Activated naive CD8-positive, alpha-beta T cell treated with anti-CD3 and anti-CD28 coated beads, Interleukin-2, amount 50 U/mL, for 24 hours (primary cell): ENCODE results near the gene KRTAP4-7.
"Not testable (repeated sequence)": the region's sequence is repeated elsewhere in the genome, so short reads cannot be mapped to it uniquely, and the experiment has no call there.

ENCODE experiments used
- ATAC-seq: fragments of 150-1000 bp; cut with Tn5 transposase; one replicate; pipeline ENCODE4 v1.10.0; 2021
- DNase-seq: peaks from one replicate; pipeline ENCODE4 v3.0.0; 2021
- H3K27ac Mint-ChIP-seq: one replicate; pipeline ENCODE4 v1.8.0; 2021; ENCODE audit warnings: mild to moderate bottlenecking, mixed read lengths
- H3K27me3 Mint-ChIP-seq: one replicate; pipeline ENCODE4 v1.8.0; 2021; ENCODE audit warnings: mixed read lengths
- H3K36me3 Mint-ChIP-seq: one replicate; pipeline ENCODE4 v1.8.0; 2021; ENCODE audit warnings: low read depth, mixed read lengths
- H3K4me1 Mint-ChIP-seq: one replicate; pipeline ENCODE4 v1.8.0; 2021; ENCODE audit warnings: mixed read lengths
- H3K4me3 Mint-ChIP-seq: one replicate; pipeline ENCODE4 v1.8.0; 2021; ENCODE audit warnings: mild to moderate bottlenecking, moderate library complexity, mixed read lengths
- H3K9me3 Mint-ChIP-seq: one replicate; pipeline ENCODE4 v1.8.0; 2021; ENCODE audit warnings: mixed read lengths

The KRTAP4-7 gene

DNA sequence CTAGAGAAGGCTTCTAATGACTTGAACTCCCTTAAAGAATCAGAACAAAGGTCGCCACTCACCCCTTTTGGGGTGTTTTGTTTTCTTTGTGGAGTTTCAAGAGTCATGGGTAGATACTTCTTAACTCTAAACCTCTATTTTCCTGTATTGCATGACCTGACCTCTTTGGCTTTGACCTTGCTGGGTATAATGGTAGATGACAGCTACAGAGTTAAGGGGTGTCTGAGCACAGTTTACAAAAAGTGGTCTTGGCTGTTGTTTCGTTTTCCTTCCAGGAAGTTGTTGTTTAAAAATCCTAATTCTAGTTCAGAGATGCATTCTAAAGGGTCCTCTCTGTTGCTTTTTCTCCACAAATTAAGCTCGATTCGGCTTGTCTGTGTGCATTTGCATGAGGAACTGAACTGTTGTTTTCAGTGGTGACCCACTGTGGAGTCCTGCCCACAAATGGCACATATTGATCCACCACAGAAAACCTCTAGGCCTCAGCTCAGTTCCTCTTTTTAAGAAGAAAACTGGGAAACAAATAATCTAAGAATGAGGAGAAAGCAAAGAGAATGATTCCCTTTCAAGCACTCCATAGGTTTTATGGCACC lies 4.9 kb downstream of the KRTAP4-7 start:
- H3K9me3 Mint-ChIP-seq, H3K4me3 Mint-ChIP-seq, H3K36me3 Mint-ChIP-seq, H3K4me1 Mint-ChIP-seq, ATAC-seq, H3K27ac Mint-ChIP-seq, DNase-seq, H3K27me3 Mint-ChIP-seq: not testable (repeated sequence)

DNA sequence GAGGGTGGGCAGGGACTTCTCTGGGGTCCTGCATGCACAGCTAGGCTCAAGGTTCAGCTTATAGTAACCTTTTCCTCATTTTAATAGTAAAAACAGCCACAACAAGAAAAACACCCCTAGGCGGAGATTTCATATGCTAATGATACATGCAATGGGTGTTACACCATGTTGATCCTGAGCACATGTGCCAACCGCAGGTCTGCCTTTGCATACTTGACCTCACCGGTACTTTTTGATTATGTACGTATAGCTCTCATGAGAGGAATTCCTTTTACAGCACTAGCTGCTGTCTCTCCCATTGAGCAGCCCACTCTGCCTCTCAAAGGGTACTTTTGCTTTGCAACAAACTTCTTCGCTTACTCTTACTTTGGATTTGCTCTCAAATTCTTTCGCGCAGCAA lies 12.1 kb downstream of the KRTAP4-7 start:
- Mint-ChIP-seq H3K36me3 (no peaks in the 10 kb centered on the region), H3K4me3 (no peak overlapping the region), H3K4me1 (peaks cover 2% of the 10 kb centered on the region), H3K27ac (no peak overlapping the region), H3K27me3 (peaks cover 5% of the 10 kb centered on the region), H3K9me3 (no peaks in the 10 kb centered on the region)
- DNase-seq: no peak
- no peak for ATAC-seq

DNA sequence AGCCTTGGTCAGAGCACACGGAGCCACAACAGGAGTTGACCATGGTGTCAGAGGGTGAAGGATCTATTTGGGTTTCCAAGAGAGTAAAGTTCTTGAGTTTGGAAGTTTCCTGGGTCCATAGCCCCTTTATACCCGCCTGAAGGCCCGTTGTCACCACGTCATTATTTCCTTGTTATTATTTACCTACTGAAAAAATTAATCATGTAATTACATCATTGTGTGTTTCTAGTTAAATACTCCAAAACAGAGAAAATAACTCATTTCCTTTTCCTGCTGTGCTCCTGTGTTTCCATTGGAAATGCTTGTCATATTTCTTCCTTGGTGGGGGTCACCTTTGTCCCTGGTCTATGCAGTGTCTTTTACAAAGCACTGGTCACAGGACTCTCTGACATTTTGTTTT lies 14.1 kb downstream of the KRTAP4-7 start, which contains the start of gene KRTAP4-8:
Gene KRTAP4-8, minus strand, starts transcription at position 101 of the 400 bp plus-strand sequence. Its CDS starts 58 bp downstream, at position 43.
- DNase-seq (no peak), ATAC-seq (no peak)
- Mint-ChIP-seq H3K27me3 (peaks cover 5% of the 10 kb centered on the region), H3K4me1 (peaks cover 2% of the 10 kb centered on the region), H3K9me3 (no peaks in the 10 kb centered on the region), H3K4me3 (no peak within 1 kb of the TSS), H3K36me3 (no peaks in the 10 kb centered on the region), H3K27ac (no peak within 1 kb of the TSS)

DNA sequence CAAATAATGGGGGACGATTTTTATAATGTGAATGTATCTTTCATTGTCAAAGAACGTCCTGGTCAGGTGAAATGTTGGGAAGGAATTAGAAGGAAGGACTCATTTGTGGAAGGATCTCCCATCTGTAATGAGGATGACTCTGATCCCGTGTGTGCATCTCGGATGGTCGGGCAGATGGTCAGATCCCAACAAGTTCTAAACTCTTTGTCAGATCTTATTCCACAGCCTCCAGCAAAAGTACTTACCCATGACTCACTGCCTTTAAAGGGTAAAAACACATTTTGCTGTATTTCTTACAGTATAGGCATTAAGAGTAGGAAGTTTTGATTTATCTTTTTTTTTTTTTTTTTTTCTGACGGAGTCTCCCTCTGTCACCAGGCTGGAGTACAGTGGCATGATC lies 14.5 kb downstream of the KRTAP4-7 start:
- H3K9me3 Mint-ChIP-seq: no peaks in the 10 kb centered on the region
- H3K27me3 Mint-ChIP-seq: peaks cover 5% of the 10 kb centered on the region
- peaks cover 2% of the 10 kb centered on the region for H3K4me1 Mint-ChIP-seq
- H3K4me3 Mint-ChIP-seq: no peak overlapping the region
- no peak overlapping the region for H3K27ac Mint-ChIP-seq
- ATAC-seq (no peak), DNase-seq (no peak)
- H3K36me3 Mint-ChIP-seq: no peaks in the 10 kb centered on the region

DNA sequence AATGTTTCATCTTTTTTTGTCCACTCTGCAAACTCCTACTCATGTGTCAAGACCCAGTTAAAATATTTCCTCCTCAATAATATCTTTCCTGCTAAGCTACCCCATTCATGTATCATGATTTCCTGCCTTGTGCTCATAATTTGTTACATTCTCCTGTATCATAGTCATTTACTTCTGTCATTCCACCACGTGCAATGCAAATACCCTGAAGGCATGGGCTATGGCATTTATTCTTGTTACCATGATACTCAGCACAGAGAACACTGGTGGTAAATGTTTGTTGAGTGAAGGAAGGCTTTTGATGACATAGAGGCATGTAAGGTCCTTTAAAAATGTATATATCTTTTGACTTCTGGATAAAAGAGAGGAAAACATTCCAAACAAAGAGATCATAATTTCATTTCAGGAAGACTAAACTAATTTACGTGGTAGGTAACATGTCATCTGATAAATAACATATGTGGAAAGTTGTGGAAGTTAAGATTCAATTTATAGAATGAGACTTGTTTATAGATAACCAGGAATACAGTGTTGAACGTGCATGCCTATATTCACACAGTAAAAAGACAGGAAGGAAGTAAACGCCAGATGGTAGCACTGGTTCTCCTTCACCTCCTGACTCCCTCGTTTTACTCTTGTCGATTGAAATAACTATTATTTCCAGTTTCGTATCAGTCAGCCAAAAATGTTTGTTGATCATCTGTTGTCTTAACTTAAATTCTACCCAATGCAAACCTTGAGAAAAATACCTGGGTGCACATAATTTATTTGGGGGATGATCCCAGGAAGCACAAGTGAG lies 15.9 kb downstream of the KRTAP4-7 start:
- H3K4me1 Mint-ChIP-seq, DNase-seq, H3K9me3 Mint-ChIP-seq, H3K27me3 Mint-ChIP-seq, H3K27ac Mint-ChIP-seq, ATAC-seq, H3K4me3 Mint-ChIP-seq, H3K36me3 Mint-ChIP-seq: not testable (repeated sequence)

DNA sequence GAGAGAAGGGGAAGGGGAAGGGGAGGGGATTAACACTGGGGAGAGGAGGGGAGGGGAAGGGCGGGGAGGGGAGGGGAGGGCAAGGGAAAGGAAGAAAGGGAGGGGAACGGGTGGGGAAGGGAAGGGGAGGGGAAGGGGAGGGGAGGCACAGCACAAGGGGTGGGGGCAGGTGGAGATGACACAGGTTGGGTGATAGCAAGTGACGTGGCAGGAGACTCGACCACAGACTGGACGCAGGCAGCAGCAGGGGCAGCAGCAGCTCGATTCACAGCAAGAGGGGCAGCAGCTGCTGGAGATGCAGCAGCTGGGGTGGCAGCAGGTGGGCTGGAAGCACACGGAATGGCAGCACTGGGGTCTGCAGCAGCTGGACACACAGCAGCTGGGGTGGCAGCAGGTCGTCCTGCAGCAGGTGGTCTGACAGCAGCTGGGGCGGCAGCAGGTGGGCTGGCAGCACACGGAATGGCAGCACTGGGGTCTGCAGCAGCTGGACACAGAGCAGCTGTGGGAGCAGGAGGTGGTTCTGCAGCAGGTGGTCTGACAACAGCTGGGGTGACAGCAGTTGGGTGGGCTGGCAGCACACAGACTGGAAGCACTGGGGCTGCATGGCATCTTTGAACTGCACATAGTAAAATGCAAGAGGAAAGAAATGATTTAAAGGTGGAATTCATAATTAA lies 17.8 kb downstream of the KRTAP4-7 start, which contains the start of gene KRTAP4-16:
Gene KRTAP4-16, minus strand, starts transcription at position 624 of the 674 bp plus-strand sequence. Its CDS starts 0 bp downstream, at position 624.
- Mint-ChIP-seq H3K4me1 (peaks cover 2% of the 10 kb centered on the region), H3K4me3 (no peak within 1 kb of the TSS), H3K27ac (no peak within 1 kb of the TSS), H3K36me3 (no peaks in the 10 kb centered on the region), H3K27me3 (peaks cover 5% of the 10 kb centered on the region), H3K9me3 (no peaks in the 10 kb centered on the region)
- ATAC-seq (no peak), DNase-seq (no peak)

DNA sequence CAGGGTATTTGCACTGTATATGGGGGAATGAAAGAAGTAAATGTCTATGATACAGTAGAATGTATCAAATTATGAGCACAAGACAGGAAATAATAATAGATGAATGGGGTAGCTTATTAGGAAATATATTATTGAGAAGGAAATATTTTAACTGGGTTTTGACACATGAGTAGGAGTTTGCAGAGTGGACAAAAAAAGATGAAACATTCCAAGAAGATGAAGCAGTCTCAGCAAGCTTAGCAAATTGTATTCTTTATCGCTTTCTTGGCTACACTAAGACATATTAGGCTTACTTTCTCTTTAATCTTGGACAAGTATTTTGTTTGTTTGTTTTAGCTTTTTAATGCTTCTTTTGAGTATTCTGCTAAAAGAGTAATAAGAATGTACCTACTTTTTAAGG lies 19.9 kb downstream of the KRTAP4-7 start:
- H3K27me3 Mint-ChIP-seq: no peaks in the 10 kb centered on the region
- H3K9me3 Mint-ChIP-seq: peaks cover 3% of the 10 kb centered on the region
- peaks cover 8% of the 10 kb centered on the region for H3K4me1 Mint-ChIP-seq
- DNase-seq (no peak), ATAC-seq (no peak)
- H3K36me3 Mint-ChIP-seq: no peaks in the 10 kb centered on the region
- H3K27ac Mint-ChIP-seq: no peak overlapping the region
- H3K4me3 Mint-ChIP-seq: no peak overlapping the region

DNA sequence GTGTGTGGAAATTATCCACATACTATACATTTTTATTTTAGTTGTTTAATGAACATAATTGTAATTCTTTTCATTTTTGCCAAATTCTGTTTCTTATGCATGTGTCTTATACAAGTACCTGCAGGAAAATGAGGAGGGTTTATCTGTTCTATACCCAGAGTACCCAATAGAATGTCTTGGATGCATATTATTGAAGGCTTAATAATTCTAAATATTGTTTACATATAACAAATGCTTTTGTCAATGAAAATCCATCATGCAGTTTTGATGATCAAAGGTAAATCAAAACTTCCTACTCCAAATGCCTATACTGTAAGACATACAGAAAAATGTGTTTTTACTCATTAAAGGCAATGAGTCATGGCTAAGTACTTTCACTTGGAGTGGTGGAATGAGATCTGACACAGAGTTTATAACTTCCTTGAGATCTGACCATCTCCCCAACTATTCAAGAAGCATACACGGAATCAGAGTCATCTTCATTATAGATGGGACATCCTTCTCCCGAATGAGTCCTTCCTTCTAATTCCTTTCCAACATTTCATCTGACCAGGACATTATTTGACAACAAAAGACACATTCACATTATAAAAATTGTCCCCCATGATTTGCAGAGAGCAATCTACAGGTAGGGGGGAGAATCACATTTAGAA lies 20.6 kb downstream of the KRTAP4-7 start:
- H3K9me3 Mint-ChIP-seq, H3K27me3 Mint-ChIP-seq, H3K36me3 Mint-ChIP-seq, DNase-seq, H3K4me3 Mint-ChIP-seq, ATAC-seq, H3K4me1 Mint-ChIP-seq, H3K27ac Mint-ChIP-seq: not testable (repeated sequence)

DNA sequence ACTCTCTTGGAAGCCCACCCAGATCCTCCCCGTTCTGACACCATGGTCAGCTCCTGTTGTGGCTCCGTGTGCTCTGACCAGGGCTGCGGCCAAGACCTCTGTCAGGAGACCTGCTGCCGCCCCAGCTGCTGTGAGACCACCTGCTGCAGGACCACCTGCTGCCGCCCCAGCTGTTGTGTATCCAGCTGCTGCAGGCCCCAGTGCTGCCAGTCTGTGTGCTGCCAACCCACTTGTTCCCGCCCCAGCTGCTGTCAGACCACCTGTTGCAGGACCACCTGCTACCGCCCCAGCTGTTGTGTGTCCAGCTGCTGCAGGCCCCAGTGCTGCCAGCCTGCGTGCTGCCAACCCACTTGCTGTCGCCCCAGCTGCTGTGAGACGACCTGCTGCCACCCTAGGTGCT lies 21.4 kb downstream of the KRTAP4-7 start, which contains the start of gene KRTAP4-9:
Gene KRTAP4-9, plus strand, starts transcription at position 43 of the 400 bp plus-strand sequence. Its CDS starts 0 bp downstream, at position 43.
- not testable (repeated sequence) for H3K9me3 Mint-ChIP-seq, H3K36me3 Mint-ChIP-seq, H3K4me1 Mint-ChIP-seq, H3K27me3 Mint-ChIP-seq, H3K4me3 Mint-ChIP-seq, DNase-seq, ATAC-seq
- peak within 1 kb of the TSS; percentile 37 for H3K27ac Mint-ChIP-seq

DNA sequence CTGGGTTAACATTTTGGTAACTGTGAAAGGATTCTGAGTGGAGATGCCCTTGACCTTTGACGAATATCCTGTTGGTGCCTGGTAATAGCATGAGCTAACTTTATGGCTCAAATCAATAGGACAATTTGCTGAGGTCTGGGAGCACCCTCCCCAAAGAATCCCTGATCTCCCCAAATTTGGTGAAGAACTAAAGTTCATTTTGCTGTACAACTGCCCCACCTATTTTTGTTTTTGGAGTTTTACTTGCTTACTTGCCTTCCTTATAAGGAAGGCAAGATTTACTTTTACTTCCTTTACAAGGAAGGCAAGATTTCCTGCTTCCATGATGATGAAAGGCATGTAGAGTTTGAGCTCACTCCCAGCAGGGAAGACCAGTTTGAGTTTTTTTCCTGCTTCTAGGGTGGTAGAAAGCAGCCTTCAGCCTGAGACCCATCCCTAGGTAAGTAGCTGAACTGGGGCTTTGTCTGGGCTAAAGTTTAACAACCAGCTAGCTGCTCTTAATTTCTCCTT lies 24.0 kb downstream of the KRTAP4-7 start:
- Mint-ChIP-seq H3K27me3 (peaks cover 1% of the 10 kb centered on the region), H3K4me1 (peaks cover 8% of the 10 kb centered on the region), H3K9me3 (peaks cover 13% of the 10 kb centered on the region), H3K27ac (no peak overlapping the region), H3K4me3 (peak overlapping the region; percentile 41), H3K36me3 (peaks cover 2% of the 10 kb centered on the region)
- DNase-seq (no peak), ATAC-seq (no peak)

DNA sequence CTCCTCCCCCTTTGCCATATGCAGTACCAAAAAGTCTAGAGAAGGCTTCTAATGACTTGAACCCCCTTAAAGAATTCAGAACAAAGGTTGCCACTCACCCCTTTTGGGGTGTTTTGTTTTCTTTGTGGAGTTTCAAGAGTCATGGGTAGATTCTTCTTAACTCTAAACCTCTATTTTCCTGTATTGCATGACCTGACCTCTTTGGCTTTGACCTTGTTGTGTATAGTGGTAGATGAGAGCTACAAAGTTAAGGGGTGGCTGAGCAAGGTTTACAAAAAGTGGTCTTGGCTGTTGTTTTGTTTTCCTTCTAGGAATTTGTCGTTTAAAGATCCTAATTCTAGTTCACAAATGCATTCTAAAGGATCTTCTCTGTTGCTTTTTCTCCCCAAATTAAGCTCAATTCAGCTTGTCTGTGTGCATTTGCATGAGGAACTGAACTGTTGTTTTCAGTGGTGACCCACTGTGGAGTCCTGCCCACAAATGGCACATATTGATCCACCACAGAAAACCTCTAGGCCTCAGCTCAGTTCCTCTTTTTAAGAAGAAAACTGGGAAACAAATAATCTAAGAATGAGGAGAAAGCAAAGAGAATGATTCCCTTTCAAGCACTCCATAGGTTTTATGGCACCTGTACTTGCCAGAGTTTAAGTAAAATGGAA lies 24.9 kb downstream of the KRTAP4-7 start:
- not testable (repeated sequence) for DNase-seq, H3K27ac Mint-ChIP-seq, ATAC-seq, H3K27me3 Mint-ChIP-seq, H3K4me1 Mint-ChIP-seq, H3K36me3 Mint-ChIP-seq
- Mint-ChIP-seq H3K9me3 (peaks cover 13% of the 10 kb centered on the region), H3K4me3 (peak overlapping the region; percentile 41)

DNA sequence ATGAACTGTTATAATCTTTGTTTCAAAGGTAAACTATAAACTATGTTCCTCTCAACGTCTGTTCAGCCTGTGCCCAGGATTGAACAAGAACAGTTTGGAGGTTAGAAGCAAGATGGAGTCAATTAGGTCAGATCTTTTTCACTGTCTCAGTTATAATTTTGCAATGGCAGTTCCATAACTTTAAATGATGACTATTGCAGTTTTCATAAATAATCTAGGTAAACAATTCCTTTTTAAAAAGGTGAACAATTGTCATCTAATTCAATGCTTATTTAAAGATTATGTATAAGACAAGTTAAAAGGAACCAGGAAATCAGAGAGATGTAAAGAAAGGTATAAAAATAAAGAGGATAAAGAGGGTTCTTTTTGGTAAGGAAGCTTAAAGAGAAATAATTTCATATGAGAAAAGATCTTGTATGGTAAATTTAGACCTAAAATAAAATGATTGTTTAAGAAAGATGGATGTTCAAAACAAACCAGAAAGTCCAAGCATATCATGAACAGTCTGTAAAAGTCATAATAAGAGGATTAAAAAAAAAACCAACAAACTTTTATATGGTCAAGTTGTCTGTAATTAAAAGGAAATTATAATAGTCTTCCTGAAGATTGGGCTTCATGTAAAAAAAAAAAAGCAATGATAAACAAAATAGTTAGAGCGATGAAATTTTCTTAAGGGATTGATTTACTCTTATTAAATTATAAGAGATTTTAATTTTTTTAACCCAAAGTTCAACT lies 27.4 kb downstream of the KRTAP4-7 start:
- Mint-ChIP-seq H3K4me3 (no peak overlapping the region), H3K4me1 (peaks cover 12% of the 10 kb centered on the region), H3K9me3 (peaks cover 13% of the 10 kb centered on the region), H3K27me3 (peaks cover 1% of the 10 kb centered on the region), H3K36me3 (peaks cover 2% of the 10 kb centered on the region), H3K27ac (no peak overlapping the region)
- ATAC-seq (no peak), DNase-seq (no peak)

DNA sequence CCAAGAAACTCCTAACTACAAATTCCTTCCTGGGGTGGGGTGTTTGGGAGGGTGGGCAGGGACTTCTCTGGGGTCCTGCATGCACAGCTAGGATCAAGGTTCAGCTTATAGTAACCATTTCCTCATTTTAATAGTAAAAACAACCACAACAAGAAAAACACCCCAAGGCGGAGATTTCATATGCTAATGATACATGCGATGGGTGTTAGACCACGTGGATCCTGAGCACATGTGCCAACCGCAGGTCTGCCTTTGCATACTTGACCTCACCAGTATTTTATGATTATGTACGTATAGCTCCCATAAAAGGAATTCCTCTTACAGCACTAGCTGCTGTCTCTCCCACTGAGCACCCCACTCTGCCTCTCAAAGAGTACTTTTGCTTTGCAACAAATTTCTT lies 32.3 kb downstream of the KRTAP4-7 start:
- Mint-ChIP-seq H3K36me3 (peaks cover 2% of the 10 kb centered on the region), H3K9me3 (peaks cover 5% of the 10 kb centered on the region), H3K4me3 (no peak overlapping the region), H3K4me1 (peaks cover 28% of the 10 kb centered on the region), H3K27ac (no peak overlapping the region), H3K27me3 (peaks cover 2% of the 10 kb centered on the region)
- DNase-seq (no peak), ATAC-seq (no peak)
